ENCODE data around the gene TMEM108.

Gene TMEM108

DNA sequence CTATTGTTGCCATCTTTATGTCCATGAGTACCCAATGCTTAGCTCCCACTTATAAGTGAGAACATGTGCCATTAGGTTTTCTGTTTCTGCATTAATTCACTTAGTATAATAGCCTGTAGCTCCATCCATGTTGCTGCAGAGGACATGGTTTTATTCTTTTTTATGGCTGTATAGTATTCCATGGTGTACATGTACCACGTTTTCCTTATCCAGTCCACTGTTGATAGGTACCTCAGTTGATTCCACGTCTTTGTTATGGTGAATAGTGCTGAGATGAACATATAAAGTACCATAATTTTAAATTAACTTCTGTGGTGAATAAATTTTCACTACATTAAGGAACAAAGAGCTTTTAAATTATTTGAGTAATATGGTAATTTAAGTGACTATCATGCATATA is 211.3 kb downstream of the TMEM108 start:
- TF ChIP-seq, protein P1, sequence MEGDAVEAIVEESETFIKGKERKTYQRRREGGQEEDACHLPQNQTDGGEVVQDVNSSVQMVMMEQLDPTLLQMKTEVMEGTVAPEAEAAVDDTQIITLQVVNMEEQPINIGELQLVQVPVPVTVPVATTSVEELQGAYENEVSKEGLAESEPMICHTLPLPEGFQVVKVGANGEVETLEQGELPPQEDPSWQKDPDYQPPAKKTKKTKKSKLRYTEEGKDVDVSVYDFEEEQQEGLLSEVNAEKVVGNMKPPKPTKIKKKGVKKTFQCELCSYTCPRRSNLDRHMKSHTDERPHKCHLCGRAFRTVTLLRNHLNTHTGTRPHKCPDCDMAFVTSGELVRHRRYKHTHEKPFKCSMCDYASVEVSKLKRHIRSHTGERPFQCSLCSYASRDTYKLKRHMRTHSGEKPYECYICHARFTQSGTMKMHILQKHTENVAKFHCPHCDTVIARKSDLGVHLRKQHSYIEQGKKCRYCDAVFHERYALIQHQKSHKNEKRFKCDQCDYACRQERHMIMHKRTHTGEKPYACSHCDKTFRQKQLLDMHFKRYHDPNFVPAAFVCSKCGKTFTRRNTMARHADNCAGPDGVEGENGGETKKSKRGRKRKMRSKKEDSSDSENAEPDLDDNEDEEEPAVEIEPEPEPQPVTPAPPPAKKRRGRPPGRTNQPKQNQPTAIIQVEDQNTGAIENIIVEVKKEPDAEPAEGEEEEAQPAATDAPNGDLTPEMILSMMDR (conservative IDR thresholded peaks at IDR 0.05; ENCODE audit: control insufficient read depth, insufficient read depth, low read depth, low read length): no peak
- no peak for DNase-seq (ENCODE audit: low read depth)
- H3K4me3 ChIP-seq (ENCODE audit: control insufficient read depth, low read depth, low read length): no peak overlapping the region

DNA sequence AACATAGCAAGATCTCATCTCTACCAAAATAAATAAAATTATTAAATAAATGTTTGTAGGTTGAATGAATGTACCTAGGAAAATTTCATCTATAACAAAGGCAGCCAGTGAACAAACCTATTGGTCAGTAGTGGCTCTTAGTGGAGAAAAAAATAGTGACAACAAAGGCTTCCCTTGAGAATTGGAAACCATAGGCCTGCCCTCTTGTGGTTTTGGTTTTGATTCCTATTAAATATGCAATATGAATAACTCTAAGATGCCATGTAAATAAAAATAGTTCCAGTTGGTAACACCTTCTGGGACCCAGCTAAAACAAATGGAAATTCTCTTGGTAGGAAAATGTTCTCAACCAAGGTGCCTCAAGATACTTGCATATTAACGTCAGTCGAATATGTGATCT is 216.0 kb downstream of the TMEM108 start:
- no peak overlapping the region for H3K4me3 ChIP-seq (ENCODE audit: control insufficient read depth, low read depth, low read length)
- no peak for DNase-seq (ENCODE audit: low read depth)
- TF ChIP-seq, protein P1 (conservative IDR thresholded peaks at IDR 0.05; ENCODE audit: control insufficient read depth, insufficient read depth, low read depth, low read length): no peak

DNA sequence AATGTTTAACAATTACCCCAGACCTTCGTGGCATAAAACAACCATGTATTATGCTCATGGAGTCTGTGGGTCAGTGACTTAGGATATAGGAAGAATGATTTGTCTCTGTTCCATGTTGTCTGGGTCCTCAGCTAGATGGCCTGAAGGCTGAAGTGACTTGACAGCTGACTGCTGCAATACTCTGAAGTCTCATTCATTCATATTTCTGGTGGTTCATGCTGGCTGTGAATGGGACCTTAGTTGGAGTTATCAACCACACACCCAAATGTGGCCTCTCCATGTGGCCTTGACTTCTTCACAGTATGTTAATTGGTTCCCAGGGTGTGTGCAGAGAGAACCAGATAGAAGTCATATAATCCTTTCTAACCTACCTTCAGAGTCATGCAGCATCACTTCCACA is 216.5 kb downstream of the TMEM108 start:
- no peak overlapping the region for H3K4me3 ChIP-seq (ENCODE audit: control insufficient read depth, low read depth, low read length)
- DNase-seq (ENCODE audit: low read depth): no peak
- TF ChIP-seq, protein P1 (conservative IDR thresholded peaks at IDR 0.05; ENCODE audit: control insufficient read depth, insufficient read depth, low read depth, low read length): no peak

DNA sequence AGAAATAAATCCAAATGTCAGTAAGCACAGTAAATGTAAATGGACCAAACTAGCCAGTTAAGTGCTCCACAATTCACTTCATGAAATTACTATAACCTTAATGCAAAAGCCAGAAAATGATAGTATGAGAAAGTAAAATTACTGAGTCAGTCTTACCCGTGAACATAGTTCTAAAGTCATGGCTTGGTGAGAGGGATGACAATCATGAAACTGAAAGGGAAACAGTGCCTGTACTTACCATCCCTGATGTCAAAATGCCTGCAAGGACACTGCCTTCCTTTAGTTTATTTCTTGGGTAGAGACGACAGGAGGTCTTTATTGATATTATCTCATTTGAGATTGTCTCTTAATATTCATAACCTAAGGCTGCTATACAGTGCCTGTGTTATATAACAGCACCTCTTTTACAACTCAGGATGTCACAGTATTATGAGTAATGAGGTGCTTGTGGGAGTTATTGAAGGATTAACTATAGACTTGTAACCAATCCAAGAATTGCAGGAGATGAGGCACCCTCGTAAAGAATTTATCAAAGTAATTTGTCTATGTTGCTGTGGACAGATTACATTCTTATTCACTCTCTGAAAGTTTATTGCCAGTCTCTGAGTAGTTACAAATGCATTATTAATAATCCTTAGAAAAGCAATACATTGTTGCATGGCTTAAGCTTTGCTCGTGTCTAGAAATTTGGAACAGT is 218.7 kb downstream of the TMEM108 start:
- TF ChIP-seq, protein P1 (conservative IDR thresholded peaks at IDR 0.05; ENCODE audit: control insufficient read depth, insufficient read depth, low read depth, low read length): no peak
- no peak for DNase-seq (ENCODE audit: low read depth)
- no peak overlapping the region for H3K4me3 ChIP-seq (ENCODE audit: control insufficient read depth, low read depth, low read length)

DNA sequence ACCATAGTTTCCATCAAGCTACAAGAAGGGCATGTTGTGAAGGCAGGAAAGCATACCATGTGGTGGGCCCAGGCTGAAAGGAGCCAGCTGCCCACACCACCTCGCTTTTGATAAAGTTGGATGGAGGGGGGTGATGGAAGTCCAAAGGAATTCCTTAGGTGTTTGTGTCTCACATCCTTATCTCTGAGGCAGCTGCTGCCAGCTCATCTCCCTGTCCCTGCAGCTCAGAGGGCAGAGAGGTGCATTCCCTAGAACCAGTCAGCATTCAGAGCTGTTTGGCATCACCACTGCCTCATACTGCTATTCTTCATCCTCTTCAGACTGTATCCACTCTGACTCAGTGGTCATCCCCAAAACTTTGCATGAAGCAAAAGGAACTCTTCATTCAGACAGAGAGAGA is 220.2 kb downstream of the TMEM108 start:
- H3K4me3 ChIP-seq (ENCODE audit: control insufficient read depth, low read depth, low read length): no peak overlapping the region
- no peak for DNase-seq (ENCODE audit: low read depth)
- TF ChIP-seq, protein P1 (conservative IDR thresholded peaks at IDR 0.05; ENCODE audit: control insufficient read depth, insufficient read depth, low read depth, low read length): no peak

DNA sequence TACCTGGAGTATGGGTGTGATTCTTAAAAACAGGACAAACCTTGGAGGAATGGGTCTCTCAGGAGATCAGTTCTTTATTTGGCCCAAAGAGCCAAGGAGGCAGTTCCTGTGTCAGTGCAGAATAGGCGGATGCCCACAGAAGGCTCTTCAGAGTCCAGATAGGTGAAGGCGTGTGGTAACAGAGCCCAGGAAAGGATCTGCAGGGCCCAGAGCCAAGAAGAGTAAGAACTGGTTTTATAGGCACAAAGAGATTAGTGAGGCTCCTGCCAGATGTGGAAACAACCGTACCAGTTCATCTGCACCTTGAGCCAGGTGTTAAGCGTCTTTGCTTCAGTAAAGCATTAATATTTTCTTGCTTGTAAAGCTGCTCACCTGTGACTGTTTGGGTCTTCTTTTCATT is 221.6 kb downstream of the TMEM108 start:
- no peak for DNase-seq (ENCODE audit: low read depth)
- TF ChIP-seq, protein P1 (conservative IDR thresholded peaks at IDR 0.05; ENCODE audit: control insufficient read depth, insufficient read depth, low read depth, low read length): no peak
- no peak overlapping the region for H3K4me3 ChIP-seq (ENCODE audit: control insufficient read depth, low read depth, low read length)

DNA sequence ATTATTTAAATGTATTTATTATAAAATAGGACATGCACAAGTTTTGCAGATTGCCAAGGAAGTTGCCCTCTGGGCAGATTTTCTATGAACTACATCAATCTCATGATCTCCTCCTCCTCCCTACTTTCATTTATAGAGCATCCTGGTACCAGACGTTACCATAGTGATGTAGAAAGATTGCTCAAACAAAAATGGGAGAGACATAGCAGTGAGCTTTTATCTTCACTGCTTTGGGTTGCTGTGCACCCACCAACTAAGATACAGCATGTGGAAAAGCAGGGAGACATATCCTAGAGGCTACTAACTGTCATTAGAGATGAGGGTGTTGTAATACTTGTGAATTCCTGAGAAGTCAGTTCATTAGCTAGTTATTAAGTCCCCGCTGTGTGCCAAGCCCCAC is 224.1 kb downstream of the TMEM108 start:
- TF ChIP-seq, protein P1 (conservative IDR thresholded peaks at IDR 0.05; ENCODE audit: control insufficient read depth, insufficient read depth, low read depth, low read length): no peak
- DNase-seq (ENCODE audit: low read depth): no peak
- H3K4me3 ChIP-seq (ENCODE audit: control insufficient read depth, low read depth, low read length): no peak overlapping the region

Data from fibroblast of mammary gland (primary cell).